LNCAP (cell line): Measurements from ENCODE around the gene PKP2.
A peak's percentile ranks its signal among the peaks of the same experiment; 100 is the strongest.

Experiments used
- TF ChIP-seq, protein P1 (sequence below): fragments of 450-650 bp; IDR thresholded peaks from 2 replicates; pipeline ENCODE4 v1.5.1; 2017; ENCODE audit warnings: mild to moderate bottlenecking

Gene PKP2

DNA sequence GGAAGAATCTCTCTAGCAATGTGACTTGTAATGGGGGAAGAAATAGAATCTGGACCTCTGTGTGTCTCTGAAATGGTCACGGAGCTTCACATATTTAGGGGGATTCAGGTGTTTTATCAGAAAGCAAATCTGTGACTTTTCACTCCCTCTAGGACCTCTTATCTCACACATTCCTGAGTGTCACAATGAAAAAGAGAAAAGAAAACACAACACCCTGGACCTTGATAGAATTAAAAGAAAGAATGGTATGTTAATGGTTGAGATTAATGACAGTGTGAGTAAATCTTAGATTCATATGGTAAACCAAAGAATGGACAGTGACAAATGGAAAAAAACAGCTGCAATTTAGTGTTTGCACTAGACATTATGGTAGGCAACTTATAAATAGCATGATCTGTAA, 68.5 kb downstream of the PKP2 start:
- TF ChIP-seq, protein P1, sequence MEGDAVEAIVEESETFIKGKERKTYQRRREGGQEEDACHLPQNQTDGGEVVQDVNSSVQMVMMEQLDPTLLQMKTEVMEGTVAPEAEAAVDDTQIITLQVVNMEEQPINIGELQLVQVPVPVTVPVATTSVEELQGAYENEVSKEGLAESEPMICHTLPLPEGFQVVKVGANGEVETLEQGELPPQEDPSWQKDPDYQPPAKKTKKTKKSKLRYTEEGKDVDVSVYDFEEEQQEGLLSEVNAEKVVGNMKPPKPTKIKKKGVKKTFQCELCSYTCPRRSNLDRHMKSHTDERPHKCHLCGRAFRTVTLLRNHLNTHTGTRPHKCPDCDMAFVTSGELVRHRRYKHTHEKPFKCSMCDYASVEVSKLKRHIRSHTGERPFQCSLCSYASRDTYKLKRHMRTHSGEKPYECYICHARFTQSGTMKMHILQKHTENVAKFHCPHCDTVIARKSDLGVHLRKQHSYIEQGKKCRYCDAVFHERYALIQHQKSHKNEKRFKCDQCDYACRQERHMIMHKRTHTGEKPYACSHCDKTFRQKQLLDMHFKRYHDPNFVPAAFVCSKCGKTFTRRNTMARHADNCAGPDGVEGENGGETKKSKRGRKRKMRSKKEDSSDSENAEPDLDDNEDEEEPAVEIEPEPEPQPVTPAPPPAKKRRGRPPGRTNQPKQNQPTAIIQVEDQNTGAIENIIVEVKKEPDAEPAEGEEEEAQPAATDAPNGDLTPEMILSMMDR = no peak

DNA sequence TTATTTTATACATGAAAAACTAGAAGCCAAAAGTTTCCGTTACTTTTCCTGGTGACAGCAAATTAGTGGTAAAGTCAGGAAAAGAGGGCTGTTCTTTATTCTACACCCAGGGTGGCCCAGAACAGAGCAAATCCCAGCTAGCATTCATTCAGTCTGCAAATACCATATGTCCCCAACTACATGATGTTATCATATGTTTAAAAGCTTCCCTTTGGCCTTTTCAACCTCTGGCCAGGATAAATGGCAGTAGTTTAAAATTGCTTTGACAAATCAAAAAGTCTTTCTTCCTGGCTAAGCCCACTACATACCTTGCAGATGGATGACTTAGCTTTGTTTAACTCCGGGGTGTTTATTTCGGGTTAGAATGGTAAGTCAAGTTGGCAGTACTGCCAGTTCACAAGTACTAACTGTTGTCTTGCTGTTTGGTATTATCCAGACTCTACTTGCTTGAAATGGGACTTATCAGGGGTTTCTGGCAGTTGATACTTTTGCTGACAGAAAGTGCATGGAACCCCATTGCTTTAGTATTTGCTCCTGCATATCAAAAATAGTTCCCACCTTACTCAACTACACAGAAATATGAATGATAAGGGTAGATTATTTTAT, 69.7 kb downstream of the PKP2 start:
- TF ChIP-seq, protein P1 = no peak

DNA sequence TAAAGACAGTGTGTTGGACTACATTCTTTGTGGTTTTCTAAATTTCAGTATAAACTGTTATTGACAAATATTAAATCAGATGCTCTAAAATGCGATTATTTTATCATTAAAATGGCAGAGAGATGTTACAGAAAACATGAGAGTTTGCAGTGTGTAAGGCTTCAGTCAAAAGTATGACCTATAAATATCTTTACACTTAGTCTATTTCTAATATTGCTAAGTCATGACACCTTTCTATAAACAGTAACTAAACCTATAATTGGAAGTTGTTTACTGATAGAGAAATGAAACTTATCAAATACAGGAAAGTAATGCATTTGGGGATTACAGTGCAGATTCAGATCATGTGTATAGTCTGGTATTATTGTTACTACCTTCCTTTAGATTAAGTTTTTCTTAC, 72.0 kb downstream of the PKP2 start:
- TF ChIP-seq, protein P1 = no peak

DNA sequence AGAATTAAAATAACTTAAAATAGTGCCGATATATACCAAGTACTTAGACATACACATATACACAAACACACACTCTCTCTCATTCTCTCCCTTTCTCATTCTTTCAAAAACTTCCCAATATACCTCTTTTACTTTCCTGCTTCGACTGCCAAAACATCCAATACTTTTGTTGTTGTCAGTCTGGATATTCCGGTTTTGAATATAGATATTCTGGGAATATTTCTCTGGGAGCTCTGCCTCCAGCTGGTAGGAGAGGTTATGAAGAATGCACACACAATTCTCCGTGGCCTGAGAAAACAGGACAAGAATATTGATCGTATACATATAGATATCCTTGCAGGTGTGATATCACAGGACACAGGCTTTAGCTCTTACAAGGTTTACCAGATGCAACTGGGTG, 74.2 kb downstream of the PKP2 start:
- TF ChIP-seq, protein P1 = peak; percentile 47

DNA sequence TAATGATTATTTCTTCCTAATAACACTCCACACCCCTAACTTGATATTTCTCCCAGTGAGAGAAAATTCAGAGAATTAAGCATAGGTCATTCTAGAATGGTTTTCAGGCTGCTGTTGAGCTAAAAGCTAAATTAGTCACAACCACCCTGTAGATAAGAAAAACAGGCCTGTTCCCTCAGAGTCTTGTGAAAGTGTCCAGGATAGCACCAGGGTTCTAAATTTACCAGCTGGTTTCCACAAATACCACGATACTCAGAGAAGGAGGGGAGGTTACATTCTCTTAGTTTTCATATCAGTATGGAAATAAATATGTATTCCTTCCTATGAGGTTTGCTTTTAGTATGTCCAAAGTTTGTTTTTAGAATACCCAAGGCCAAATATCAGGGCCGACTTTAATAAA, 74.9 kb downstream of the PKP2 start:
- TF ChIP-seq, protein P1 = no peak

DNA sequence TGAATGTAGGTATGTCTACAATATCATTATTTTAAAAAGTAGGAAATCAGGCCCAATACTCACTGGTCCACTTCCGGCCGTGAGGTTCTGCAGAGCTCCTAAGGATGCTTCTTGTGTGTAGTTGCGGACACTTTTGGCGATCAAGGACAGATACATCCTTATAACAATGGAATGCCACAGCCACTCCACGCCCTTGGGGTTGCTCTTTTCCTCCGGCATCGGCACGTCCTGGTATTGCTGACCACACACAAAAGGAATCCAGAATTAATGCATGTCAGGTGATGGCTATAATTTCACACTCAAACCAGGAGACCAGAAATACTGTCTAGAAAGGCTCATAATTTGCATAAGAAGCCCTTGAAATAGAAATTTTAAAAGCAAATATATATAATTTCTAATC, 75.3 kb downstream of the PKP2 start:
- TF ChIP-seq, protein P1 = no peak

DNA sequence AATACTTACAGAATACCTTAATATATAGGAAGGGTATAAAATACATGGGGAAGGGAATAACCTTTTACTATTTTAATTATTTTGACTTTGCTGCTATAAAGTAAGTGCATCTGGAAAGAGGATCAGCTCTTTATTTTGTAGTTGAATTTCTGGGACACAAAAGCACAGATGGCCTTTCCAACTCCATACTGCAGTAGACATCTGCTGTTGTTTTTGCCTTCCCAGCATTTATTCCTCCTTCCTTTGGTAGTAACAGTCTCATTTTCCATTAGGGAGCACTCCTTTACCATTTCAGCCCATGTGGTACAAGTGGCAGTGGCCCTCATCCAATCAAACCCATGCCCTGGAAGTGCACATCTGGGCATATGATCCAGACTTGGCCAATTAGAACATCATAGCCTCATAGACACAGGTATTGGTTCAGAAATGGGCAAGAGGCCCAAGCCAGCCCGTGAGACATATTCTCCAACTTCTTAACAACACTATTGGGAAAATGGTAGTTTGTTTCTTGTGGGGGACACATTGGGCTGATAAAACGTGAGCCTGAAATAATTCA, 76.1 kb downstream of the PKP2 start:
- TF ChIP-seq, protein P1 = no peak

DNA sequence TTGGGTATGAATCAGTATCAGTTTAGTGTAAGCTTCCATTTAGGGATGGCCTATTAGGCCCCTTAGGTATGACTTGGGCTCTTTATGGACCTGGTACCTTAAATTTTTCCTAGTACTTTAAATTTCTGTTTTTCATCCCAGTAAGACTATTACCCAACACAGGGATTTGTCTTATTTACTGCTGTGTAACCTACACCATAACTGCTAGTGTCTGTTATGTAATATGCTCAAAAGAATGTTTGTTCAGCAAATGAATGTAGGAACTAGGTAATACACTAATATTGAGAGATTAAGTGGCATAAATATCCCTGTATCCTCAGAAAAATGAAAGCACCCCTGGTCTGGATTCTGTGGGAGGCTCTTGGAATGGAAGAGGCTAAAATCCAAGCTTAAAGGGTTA, 77.2 kb downstream of the PKP2 start:
- TF ChIP-seq, protein P1 = no peak
